AG08396 (cell line): Measurements from ENCODE around the gene MYL5.
"Not testable (repeated sequence)": the region's sequence is repeated elsewhere in the genome, so short reads cannot be mapped to it uniquely, and the experiment has no call there.

ENCODE experiments used
- DNase-seq: peaks from one replicate; pipeline ENCODE4 v3.0.0; 2012; ENCODE audit warnings: low spot score, mixed read lengths

MYL5 gene

DNA sequence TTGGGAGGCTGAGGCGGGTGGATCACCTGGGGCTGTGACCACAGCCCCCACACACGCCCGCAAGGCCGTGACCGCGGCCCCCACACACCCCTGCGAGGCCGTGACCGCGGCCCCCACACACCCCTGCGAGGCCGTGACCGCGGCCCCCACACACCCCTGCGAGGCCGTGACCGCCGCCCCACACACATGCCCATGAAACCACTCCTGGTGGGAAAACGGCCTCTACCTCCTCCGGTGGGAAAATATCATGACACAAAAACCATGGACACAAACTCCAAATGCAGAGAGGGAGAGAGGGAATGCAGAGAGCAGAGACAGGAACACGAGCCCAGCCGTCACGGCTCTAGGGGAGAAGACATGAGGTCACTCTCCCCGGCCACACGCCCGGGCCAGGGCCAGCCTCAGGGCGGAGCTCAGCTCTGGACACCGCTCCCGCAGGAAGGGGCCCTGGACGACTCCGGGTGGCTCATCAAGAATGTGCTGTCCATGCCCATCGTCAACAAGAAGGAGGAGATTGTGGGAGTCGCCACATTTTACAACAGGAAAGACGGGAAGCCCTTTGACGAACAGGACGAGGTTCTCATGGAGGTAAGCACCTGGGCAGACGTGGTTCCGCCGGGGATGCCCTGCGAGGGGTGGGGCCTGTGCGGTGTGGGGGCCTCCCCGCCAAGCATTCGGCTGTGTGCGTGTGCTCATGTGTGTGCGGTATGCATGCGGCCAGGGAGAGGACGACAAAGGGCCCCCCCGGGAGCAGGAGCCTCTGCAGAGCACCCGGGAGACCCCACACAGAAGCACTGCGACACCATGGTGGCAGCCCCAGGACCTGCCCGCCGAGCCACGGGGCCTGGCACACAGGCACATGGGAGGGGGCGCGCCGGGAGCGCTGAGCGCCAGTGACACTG lies 17.7 kb upstream of the MYL5 start:
- no peak for DNase-seq

DNA sequence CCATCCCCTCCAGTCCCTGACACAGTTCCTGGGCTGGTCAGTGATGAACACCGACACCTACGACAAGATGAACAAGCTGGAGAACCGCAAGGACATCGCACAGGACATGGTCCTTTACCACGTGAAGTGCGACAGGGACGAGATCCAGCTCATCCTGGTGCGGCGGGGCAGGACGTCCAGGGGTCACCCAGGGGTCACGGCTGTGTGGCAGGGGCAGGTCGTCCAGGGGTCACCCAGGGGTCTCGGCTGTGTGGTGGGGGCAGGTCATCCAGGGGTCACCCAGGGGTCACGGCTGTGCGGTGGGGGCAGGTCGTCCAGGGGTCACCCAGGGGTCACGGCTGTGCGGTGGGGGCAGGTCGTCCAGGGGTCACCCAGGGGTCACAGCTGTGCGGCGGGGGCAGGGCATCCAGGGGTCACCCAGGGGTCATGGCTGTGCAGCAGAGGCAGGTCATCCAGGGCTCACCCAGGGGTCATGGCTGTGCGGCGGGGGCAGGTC lies 17.0 kb upstream of the MYL5 start:
- no peak for DNase-seq

DNA sequence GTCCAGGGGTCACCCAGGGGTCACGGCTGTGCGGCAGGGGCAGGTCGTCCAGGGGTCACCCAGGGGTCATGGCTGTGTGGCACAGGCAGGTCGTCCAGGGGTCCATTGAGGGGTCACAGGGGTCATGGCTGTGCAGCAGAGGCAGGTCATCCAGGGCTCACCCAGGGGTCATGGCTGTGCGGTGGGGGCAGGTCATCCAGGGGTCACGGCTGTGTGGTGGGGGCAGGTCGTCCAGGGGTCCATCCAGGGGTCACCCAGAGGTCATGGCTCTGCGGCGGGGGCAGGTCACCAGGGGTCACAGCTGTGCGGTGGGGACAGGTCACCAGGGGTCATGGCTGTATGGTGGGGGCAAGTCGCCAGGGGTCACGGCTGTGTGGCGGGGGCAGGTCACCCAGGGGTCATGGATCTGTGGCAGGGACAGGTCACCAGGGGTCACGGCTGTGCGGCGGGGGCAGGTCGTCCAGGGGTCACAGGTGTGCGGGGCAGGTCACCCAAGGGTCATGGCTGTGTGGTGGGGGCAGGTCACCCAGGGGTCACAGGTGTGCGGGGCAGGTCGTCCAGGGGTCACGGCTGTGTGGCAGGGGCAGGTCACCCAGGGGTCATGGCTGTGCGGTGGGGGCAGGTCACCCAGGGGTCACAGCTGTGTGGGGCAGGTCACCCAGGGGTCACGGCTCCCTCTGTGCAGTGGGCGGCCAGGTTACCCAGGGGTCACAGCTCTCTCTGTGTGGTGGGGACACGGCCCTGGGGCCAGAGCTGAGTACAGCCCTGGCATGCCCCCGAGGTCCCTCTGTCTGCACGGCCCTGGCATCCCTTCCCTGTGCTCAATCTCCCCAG lies 16.3 kb upstream of the MYL5 start:
- no peak for DNase-seq

DNA sequence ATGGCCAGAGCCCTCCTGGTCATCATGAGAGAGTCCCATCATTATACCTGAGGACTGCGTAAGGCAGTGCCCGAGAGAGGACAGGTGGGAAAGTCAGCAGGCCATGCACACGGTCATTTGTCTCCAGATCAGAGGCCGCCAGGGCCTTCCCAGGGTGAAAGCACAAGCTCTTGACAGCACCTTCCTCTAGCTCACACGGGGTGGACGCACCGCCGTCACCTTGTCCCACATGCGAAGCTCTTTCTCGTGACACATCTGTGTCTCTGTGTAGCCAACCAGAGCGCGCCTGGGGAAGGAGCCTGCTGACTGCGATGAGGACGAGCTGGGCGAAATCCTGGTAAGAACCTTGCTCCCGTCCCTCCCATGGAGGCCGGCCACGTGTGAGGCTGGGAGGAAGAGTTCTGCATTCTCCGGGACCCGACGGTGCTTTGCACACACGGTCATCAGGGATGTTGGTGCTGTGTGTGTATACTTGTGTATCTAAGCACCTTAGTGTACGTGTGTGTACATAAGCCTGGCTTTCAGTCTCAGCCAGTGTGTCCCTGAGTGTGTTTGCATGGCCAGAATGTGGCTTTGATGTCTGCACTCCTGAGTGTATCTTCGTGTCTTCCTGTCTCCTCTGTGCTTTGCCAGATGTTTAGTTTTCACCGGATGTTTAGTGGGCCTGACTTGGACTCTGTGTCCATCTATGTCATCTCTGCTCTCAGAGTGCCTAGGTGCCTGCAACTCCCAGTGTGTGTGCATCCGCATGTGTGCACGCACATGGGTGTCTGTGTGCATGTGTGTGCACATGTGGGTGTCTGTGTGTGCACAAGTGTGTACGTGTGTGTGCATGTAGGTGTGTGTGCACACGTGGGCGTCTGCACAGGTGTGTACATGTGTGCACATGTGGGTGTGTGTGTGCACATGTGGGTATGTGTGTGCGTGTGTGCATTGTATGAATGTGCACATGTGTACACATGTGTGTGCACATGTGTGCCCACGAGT lies 15.4 kb upstream of the MYL5 start:
- no peak for DNase-seq

DNA sequence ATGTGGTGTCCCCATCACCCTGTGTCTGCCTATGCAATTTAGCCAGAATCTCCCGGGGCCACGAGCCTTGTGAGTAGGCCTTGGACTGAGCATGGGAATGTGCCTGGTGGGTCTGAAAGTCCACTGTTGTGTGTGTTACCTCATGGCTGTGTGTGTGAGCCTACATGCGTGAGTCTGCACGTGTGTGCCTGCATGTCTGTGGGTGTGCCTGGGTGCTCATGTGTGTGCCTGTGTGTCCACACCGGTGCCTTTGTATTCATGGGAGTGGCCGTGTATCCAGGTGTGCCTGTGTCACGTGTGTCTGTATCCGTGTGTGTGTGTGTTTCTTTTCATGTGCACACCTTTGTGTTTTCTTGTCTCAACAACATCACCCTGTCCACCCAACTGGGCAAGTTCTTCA lies 14.5 kb upstream of the MYL5 start:
- DNase-seq = no peak

DNA sequence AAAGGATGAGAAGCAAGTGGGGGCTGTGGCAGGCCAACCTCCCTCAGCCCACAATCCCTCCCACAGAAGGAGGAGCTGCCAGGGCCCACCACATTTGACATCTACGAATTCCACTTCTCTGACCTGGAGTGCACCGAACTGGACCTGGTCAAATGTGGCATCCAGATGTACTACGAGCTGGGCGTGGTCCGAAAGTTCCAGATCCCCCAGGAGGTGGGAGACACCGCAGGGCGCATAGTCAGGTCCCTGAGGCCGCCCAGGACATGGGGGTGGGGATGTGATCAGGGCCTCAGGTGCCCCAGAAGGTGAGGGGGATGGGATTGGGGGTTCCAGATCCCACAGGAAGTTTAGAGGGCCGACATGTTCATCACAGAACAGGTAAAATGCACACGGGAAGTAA lies 13.9 kb upstream of the MYL5 start:
- DNase-seq = no peak

DNA sequence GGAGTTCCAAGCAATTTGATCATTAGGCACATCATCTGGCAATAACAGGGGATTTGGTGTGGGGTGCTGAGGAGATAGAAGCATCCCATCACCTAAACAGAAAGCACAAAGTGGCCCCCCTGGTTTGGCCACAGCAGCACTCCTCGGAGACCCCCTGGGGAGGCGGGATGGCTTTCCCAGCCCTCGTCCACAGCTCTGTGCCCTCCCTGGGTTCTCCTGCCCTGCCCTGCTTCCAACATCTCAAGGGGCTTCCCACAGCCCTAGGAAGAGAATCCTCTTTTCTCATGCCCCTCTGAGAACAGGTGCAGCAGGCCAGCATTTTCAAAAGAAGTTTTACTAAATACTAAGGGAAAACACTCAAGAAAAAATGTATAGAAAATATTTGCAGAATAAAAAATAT lies 13.1 kb upstream of the MYL5 start:
- DNase-seq = no peak

DNA sequence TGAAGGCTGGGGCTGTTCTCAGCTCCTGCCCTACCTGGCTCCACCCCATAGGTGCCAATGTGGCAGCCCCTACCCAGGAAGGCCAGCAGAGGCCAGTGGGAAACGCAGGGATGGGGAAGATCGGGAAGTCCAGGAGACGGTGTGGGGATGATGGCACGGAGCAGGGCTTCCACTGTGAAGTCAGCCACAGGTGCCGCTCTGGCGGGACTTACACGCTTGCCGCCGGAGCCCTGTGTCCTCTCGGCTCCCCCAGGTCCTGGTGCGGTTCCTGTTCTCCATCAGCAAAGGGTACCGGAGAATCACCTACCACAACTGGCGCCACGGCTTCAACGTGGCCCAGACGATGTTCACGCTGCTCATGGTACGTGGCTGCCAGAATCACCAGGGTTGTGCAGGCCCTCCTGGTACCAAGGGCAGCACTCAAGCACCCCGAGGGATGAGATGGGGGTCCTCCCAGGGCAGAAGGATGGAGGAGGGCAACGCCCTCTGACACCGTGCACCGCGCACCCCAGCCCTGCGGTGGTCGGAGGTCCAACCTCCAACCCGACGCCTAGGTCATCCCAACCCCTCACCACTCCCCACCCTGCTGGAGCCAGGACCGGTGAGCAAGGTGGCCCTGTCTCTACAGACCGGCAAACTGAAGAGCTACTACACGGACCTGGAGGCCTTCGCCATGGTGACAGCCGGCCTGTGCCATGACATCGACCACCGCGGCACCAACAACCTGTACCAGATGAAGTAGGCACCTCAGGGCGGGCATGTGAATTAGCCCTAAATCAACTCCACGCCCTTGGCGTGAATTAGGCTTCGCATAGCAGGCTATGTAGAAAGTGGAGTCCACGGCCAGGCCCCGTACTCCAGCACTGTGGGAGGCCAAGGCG lies 12.2 kb upstream of the MYL5 start:
- no peak for DNase-seq

DNA sequence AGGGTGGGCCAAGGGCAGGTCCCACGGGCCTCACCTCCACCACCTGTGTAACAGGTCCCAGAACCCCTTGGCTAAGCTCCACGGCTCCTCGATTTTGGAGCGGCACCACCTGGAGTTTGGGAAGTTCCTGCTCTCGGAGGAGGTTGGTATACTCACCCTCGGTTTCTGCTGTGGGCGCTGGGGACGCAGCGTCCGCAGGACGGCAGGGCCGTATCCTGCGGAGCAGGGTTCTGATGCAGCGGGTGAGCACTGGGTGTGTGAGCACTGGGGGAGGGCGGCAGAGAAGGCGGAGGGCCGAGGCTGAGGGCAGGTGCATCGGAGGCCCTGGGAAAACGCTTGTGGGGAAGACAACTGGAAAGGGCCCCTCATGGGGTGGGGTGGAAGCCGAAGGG lies 11.3 kb upstream of the MYL5 start:
- no peak for DNase-seq

DNA sequence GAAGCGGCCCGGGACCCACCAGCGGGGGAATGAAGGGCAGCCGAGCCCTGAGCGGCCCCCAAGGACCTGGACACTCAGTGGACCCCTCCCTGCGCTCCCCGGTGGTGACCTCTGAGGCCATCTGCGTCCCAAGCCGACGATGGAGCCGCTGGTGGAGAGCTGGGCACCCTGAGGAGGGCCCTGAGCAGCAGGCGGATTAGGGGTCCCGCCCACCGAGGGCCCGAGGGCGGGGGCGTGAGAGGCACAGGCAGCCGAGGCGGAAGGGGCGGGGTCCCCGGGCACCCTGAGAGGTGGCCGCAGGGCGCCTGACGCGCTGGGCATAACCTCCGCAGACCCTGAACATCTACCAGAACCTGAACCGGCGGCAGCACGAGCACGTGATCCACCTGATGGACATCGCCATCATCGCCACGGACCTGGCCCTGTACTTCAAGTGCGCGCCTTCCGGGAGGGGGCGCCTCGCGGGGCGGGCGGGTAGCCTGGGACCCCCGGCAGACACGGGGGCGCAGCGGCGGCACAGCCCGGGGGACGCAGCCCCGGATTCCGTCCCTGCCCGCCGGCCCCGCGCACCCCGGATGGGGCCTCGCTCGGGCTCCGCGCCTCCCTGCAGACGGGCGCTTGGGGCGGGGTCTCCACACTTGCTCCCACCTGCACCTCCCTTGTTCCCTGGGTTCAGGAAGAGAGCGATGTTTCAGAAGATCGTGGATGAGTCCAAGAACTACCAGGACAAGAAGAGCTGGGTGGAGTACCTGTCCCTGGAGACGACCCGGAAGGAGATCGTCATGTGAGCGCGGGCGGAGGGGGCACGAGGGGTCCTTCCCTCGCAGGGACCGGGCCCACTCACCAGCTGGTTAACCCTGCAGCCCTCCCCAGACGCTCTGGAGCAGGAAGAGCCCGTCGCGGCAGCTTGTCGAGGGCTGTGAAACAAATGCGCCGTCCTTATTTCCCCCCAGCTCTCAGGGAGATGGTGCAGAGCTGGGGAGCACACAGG lies 10.6 kb upstream of the MYL5 start:
- no peak for DNase-seq

DNA sequence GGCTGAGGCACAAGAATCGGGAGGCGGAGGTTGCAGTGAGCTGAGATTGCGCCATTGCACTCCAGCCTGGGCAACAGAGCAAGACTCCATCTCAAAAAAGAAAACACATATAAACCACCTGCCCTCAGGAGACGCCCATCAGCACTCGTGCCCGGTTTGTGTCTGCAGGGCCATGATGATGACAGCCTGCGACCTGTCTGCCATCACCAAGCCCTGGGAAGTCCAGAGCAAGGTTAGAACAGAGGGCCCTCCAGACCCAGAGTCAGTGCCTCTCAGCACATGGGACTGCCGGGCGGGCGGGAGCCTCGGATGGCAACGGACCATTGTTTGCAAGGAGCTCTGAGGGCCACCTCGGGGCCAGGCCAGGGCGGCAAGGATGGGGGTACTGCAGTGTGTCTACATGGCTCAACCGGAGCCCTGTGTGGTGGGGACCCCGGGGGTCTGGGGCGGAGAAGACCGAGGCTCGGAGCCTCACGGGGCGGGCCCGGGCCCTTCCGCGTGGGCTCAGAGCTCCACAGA lies 9.6 kb upstream of the MYL5 start:
- no peak for DNase-seq

DNA sequence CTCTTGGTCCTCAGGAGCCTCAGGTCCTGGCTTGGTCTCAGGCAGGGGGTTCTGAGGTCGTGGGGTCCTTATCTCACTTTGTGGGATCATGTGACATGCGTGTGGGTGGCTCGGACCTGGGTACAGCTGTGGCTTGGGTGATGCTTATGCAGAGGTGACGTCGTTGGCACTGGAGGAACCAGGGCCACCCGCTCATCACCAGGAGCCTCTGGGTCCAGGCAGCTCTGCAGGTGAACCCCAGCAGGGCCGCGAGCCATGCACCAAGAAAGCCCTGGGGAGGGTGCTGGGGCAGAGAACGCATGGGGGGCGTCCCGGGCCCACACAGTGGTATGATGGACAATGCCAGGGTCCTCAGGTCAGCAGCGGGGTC lies 9.0 kb upstream of the MYL5 start:
- no peak for DNase-seq

DNA sequence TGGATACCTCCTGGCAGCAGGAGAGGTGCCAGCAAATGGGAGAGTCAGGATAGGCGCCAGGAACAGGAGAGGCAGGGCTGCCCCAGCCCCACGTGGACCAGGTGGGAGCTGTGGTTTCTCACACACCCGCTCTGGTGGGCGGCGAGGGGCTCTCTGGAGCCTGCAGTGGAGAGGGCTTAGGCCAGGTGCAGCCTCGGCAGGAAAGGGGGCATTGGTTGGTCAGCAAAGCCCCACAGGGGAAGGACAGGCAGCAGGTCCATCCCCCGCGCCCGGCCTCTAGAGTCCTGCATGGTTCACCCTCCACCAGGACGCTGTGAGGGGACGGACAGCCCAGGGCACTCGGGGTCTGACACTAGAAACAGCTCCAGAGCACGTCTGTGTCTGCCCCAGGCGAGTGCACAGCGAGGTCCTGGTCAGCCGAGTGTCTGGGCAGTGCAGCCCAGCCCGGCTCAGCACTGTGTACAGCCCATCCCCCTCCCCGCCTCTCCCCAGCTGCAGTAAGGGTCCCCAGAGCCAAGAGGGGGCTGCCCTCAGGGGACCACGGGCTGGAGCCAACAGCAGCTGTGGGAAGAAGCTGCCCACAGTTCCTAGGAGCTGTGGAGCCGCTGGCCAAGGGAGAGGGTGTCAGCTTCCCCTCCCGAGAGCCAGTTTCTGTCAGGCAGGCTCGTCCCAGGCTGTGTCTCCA lies 8.4 kb upstream of the MYL5 start:
- DNase-seq = no peak

DNA sequence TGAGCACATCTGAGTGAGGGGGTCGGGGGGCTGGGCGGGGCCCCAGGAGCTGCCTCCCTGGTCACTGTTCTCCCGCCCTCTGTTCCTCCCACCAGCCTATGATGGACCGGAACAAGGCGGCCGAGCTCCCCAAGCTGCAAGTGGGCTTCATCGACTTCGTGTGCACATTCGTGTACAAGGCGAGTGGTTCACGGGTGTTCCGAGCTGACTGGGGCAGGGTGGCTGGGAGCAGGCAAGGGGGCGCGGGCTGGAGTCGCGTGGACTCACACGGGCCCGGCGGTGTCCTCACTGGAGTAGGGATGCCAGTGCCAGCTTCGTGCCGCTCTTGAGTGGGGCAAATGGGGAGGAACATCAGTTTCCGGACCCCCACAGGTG lies 7.9 kb upstream of the MYL5 start:
- DNase-seq = no peak

DNA sequence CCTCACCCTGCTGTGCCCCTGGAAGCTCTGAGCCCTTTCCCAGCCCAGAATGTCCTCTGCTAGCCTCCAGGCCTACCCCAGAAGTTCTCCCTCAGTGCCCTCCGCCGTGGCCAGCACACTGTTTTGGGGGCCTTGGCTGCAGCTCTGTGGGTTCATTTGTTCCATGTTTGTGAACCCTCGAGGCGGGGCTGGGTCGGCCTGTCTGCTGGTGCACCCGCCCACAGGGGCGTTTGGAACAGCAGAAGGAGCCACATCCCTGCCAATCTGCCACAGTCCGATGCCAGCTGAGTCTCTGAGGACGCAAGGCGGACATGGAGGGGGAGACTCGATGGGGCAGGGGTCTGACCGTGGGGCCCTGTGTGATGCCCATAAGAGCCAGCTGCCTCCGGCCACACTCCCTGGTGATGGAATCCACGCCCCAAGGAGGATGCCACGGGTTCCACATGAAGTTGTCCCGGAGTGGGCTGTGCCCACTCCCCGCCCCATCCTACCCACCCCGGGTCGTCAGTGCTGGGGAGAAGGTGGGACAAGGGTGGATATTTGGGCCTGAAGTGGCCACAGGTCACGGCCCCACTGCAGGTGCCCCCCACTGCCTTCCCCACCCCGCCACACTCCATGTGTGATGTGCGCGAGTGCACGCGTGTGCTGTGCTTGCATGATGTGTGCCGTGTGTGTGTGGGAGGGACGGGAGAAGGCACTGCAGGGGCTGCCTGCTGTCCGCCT lies 7.4 kb upstream of the MYL5 start:
- DNase-seq = no peak

DNA sequence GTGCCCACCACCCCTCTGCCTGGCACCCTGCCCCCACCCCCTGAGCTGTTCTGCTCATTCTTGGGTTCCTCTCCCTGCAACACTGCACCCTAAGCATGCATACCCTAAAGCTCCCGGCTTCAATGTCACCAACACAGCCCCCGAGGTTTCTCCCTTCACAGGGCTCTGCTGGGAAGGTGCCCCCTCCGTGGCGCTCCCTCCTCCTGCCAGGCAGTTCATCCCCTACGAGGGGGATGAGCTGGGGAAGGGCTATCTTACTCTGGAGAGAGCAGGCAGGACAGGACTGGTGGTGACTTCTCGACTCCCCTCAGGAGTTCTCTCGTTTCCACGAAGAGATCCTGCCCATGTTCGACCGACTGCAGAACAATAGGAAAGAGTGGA lies 6.8 kb upstream of the MYL5 start:
- no peak for DNase-seq

DNA sequence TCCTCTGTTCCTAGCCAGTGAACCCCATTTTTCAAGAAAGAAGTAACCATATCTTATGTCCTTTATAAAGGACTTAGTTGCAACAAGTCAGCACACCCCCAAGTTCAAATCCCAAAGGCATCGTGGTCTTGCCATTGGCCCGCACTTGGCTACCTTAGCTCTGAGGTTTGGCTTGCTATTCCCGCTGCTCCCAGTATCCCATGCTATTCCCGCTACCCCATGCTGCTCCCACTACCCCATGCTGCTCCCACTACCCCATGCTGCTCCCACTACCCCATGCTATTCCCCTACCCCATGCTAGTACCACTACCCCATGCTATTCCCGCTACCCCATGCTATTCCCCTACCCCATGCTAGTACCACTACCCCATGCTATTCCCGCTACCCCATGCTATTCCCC lies 6.1 kb upstream of the MYL5 start:
- not testable (repeated sequence) for DNase-seq
